Activated T-cell treated with anti-CD3 and anti-CD28 coated beads, Interleukin-2, amount 50 U/mL, for 24 hours (primary cell): ENCODE measurements around the gene ARL15.
"Not testable (repeated sequence)": the region's sequence is repeated elsewhere in the genome, so short reads cannot be mapped to it uniquely, and the experiment has no call there.

ENCODE experiments used
- DNase-seq: peaks from one replicate; pipeline ENCODE4 v3.0.0-alpha.2; 2020
- H3K27ac Mint-ChIP-seq: 2 replicates; pipeline ENCODE4 v1.8.0; 2020; ENCODE audit warnings: mild to moderate bottlenecking, mixed read lengths
- H3K27me3 Mint-ChIP-seq: 2 replicates; pipeline ENCODE4 v1.8.0; 2020; ENCODE audit warnings: mixed read lengths
- H3K36me3 Mint-ChIP-seq: 2 replicates; pipeline ENCODE4 v1.8.0; 2020; ENCODE audit warnings: low read depth, mixed read lengths
- H3K4me1 Mint-ChIP-seq: 2 replicates; pipeline ENCODE4 v1.8.0; 2020; ENCODE audit warnings: low read depth, mixed read lengths
- H3K4me3 Mint-ChIP-seq: 2 replicates; pipeline ENCODE4 v1.8.0; 2020; ENCODE audit warnings: mild to moderate bottlenecking, moderate library complexity, mixed read lengths
- H3K9me3 Mint-ChIP-seq: 2 replicates; pipeline ENCODE4 v1.8.0; 2020; ENCODE audit warnings: mixed read lengths

ARL15 gene

GRCh38 chr5:53884844-53885243 lies 425.5 kb downstream of the ARL15 start:
- no peak for DNase-seq
- Mint-ChIP-seq H3K27me3 (no peaks in the 10 kb centered on the region), H3K4me1 (peaks cover 9% of the 10 kb centered on the region), H3K36me3 (peaks cover 3% of the 10 kb centered on the region), H3K4me3 (no peak overlapping the region), H3K9me3 (no peaks in the 10 kb centered on the region), H3K27ac (no peak overlapping the region)

- no peak for DNase-seq
- Mint-ChIP-seq H3K4me1 (peaks cover 9% of the 10 kb centered on the region), H3K27ac (no peak overlapping the region), H3K27me3 (no peaks in the 10 kb centered on the region), H3K4me3 (no peak overlapping the region), H3K36me3 (peaks cover 3% of the 10 kb centered on the region), H3K9me3 (no peaks in the 10 kb centered on the region)
Measured at GRCh38 chr5:53884417-53884816, 426.0 kb downstream of the ARL15 start.

GRCh38 chr5:53882676-53883031 lies 427.7 kb downstream of the ARL15 start:
- Mint-ChIP-seq H3K27ac (no peak overlapping the region), H3K4me1 (peaks cover 9% of the 10 kb centered on the region), H3K27me3 (no peaks in the 10 kb centered on the region), H3K9me3 (no peaks in the 10 kb centered on the region), H3K4me3 (no peak overlapping the region), H3K36me3 (peaks cover 3% of the 10 kb centered on the region)
- DNase-seq = no peak

GRCh38 chr5:53882006-53882675 lies 428.2 kb downstream of the ARL15 start:
- Mint-ChIP-seq H3K36me3 (peaks cover 3% of the 10 kb centered on the region), H3K4me1 (peaks cover 9% of the 10 kb centered on the region), H3K27me3 (no peaks in the 10 kb centered on the region), H3K27ac (no peak overlapping the region), H3K9me3 (no peaks in the 10 kb centered on the region), H3K4me3 (no peak overlapping the region)
- no peak for DNase-seq

- H3K4me3 Mint-ChIP-seq = no peak overlapping the region
- H3K9me3 Mint-ChIP-seq = peaks cover 4% of the 10 kb centered on the region
- H3K36me3 Mint-ChIP-seq = no peaks in the 10 kb centered on the region
- DNase-seq = no peak
- peaks cover 6% of the 10 kb centered on the region for H3K4me1 Mint-ChIP-seq
- H3K27me3 Mint-ChIP-seq = no peaks in the 10 kb centered on the region
- no peak overlapping the region for H3K27ac Mint-ChIP-seq
Measured at GRCh38 chr5:53879708-53880323, 430.6 kb downstream of the ARL15 start.

- Mint-ChIP-seq H3K27ac (no peak overlapping the region), H3K4me3 (no peak overlapping the region), H3K27me3 (no peaks in the 10 kb centered on the region), H3K36me3 (no peaks in the 10 kb centered on the region), H3K9me3 (peaks cover 7% of the 10 kb centered on the region), H3K4me1 (peaks cover 2% of the 10 kb centered on the region)
- DNase-seq = no peak
Measured at GRCh38 chr5:53878015-53878414, 432.4 kb downstream of the ARL15 start.

- Mint-ChIP-seq H3K27ac (no peak overlapping the region), H3K36me3 (no peaks in the 10 kb centered on the region), H3K9me3 (peaks cover 7% of the 10 kb centered on the region), H3K27me3 (no peaks in the 10 kb centered on the region), H3K4me1 (peaks cover 2% of the 10 kb centered on the region), H3K4me3 (no peak overlapping the region)
- DNase-seq = no peak
Measured at GRCh38 chr5:53877243-53877642, 433.1 kb downstream of the ARL15 start.

GRCh38 chr5:53874409-53874808 lies 436.0 kb downstream of the ARL15 start:
- Mint-ChIP-seq H3K4me3 (no peak overlapping the region), H3K27me3 (peaks cover 6% of the 10 kb centered on the region), H3K36me3 (no peaks in the 10 kb centered on the region), H3K9me3 (peaks cover 7% of the 10 kb centered on the region), H3K27ac (no peak overlapping the region), H3K4me1 (no peaks in the 10 kb centered on the region)
- no peak for DNase-seq

GRCh38 chr5:53873235-53873634 lies 437.1 kb downstream of the ARL15 start:
- H3K4me1 Mint-ChIP-seq = no peaks in the 10 kb centered on the region
- peaks cover 7% of the 10 kb centered on the region for H3K9me3 Mint-ChIP-seq
- no peak for DNase-seq
- no peak overlapping the region for H3K27ac Mint-ChIP-seq
- H3K27me3 Mint-ChIP-seq = peaks cover 6% of the 10 kb centered on the region
- H3K36me3 Mint-ChIP-seq = no peaks in the 10 kb centered on the region
- no peak overlapping the region for H3K4me3 Mint-ChIP-seq

GRCh38 chr5:53871775-53872174 lies 438.6 kb downstream of the ARL15 start:
- H3K4me3 Mint-ChIP-seq = no peak overlapping the region
- no peaks in the 10 kb centered on the region for H3K36me3 Mint-ChIP-seq
- peaks cover 7% of the 10 kb centered on the region for H3K9me3 Mint-ChIP-seq
- H3K27me3 Mint-ChIP-seq = peaks cover 14% of the 10 kb centered on the region
- H3K4me1 Mint-ChIP-seq = no peaks in the 10 kb centered on the region
- no peak overlapping the region for H3K27ac Mint-ChIP-seq
- no peak for DNase-seq

- Mint-ChIP-seq H3K4me3 (no peak overlapping the region), H3K27ac (no peak overlapping the region)
Measured at GRCh38 chr5:53871050-53871449, 439.3 kb downstream of the ARL15 start.

GRCh38 chr5:53858700-53859456 lies 451.5 kb downstream of the ARL15 start:
- Mint-ChIP-seq H3K27me3 (peaks cover 18% of the 10 kb centered on the region), H3K9me3 (peaks cover 8% of the 10 kb centered on the region), H3K36me3 (no peaks in the 10 kb centered on the region), H3K27ac (no peak overlapping the region), H3K4me3 (no peak overlapping the region), H3K4me1 (no peaks in the 10 kb centered on the region)
- no peak for DNase-seq

More at GRCh38 chr5:53871050-53871449, 439.3 kb downstream of the ARL15 start:
- DNase-seq = no peak
- H3K36me3 Mint-ChIP-seq = no peaks in the 10 kb centered on the region
- peaks cover 7% of the 10 kb centered on the region for H3K9me3 Mint-ChIP-seq
- no peaks in the 10 kb centered on the region for H3K4me1 Mint-ChIP-seq
- peaks cover 15% of the 10 kb centered on the region for H3K27me3 Mint-ChIP-seq

GRCh38 chr5:53856506-53856905 lies 453.9 kb downstream of the ARL15 start:
- peaks cover 10% of the 10 kb centered on the region for H3K9me3 Mint-ChIP-seq
- H3K4me1 Mint-ChIP-seq = no peaks in the 10 kb centered on the region
- no peak overlapping the region for H3K27ac Mint-ChIP-seq
- DNase-seq = no peak
- no peak overlapping the region for H3K4me3 Mint-ChIP-seq
- H3K27me3 Mint-ChIP-seq = peaks cover 25% of the 10 kb centered on the region
- no peaks in the 10 kb centered on the region for H3K36me3 Mint-ChIP-seq

GRCh38 chr5:53836851-53837430 lies 473.4 kb downstream of the ARL15 start:
- H3K27me3 Mint-ChIP-seq, H3K36me3 Mint-ChIP-seq, H3K27ac Mint-ChIP-seq, H3K4me1 Mint-ChIP-seq, DNase-seq, H3K4me3 Mint-ChIP-seq: not testable (repeated sequence)
- H3K9me3 Mint-ChIP-seq = peaks cover 12% of the 10 kb centered on the region

- H3K9me3 Mint-ChIP-seq = peaks cover 8% of the 10 kb centered on the region
- H3K27me3 Mint-ChIP-seq = no peaks in the 10 kb centered on the region
- no peak for DNase-seq
- H3K4me3 Mint-ChIP-seq = no peak overlapping the region
- no peaks in the 10 kb centered on the region for H3K36me3 Mint-ChIP-seq
- no peak overlapping the region for H3K27ac Mint-ChIP-seq
- H3K4me1 Mint-ChIP-seq = no peaks in the 10 kb centered on the region
Measured at GRCh38 chr5:53834500-53834899, 475.9 kb downstream of the ARL15 start.
